ENCODE results near the gene VSTM4.

DNA sequence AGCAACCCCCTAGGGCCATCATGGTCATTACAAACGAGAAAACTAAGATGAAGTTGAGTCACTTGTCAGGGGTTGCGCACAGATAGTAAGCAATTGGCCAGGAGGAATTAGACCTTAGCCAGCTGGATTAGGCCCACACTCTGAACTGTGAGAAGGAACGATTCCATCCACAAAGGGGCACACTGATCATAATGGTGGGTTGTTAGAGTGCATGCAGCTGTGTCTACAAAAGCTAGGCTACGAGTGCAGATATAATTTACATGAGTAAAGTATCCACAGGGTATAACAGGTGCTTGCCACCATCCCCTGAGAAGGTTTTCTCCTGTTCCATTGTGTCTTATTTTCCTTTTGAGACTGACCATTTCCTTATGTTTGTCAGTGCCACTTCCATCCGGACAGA lies 35.1 kb upstream of the VSTM4 start:
- TF ChIP-seq CEBPB (IDR thresholded peaks at IDR 0.05; ENCODE audit: low read depth, low read length) (no peak), MXI1 (IDR thresholded peaks at IDR 0.05; ENCODE audit: borderline replicate concordance, low read depth, low read length) (no peak), MAFK (IDR thresholded peaks at IDR 0.05; ENCODE audit: low read depth, low read length) (no peak), POLR2A (IDR thresholded peaks at IDR 0.05; ENCODE audit: low read depth, low read length) (no peak), RFX5 (IDR thresholded peaks at IDR 0.05; ENCODE audit: low read depth, low read length) (no peak)
- TF ChIP-seq, protein P1, sequence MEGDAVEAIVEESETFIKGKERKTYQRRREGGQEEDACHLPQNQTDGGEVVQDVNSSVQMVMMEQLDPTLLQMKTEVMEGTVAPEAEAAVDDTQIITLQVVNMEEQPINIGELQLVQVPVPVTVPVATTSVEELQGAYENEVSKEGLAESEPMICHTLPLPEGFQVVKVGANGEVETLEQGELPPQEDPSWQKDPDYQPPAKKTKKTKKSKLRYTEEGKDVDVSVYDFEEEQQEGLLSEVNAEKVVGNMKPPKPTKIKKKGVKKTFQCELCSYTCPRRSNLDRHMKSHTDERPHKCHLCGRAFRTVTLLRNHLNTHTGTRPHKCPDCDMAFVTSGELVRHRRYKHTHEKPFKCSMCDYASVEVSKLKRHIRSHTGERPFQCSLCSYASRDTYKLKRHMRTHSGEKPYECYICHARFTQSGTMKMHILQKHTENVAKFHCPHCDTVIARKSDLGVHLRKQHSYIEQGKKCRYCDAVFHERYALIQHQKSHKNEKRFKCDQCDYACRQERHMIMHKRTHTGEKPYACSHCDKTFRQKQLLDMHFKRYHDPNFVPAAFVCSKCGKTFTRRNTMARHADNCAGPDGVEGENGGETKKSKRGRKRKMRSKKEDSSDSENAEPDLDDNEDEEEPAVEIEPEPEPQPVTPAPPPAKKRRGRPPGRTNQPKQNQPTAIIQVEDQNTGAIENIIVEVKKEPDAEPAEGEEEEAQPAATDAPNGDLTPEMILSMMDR (conservative IDR thresholded peaks at IDR 0.05; ENCODE audit: low read depth, low read length): no peak
